HG03354 (cell line): ENCODE measurements around the gene ZFAND5.

Experiments
- ATAC-seq: cut with Tn5 transposase; IDR thresholded peaks from one replicate; pipeline ENCODE4 v1.9.1; 2021; ENCODE audit warnings: mild to moderate bottlenecking; ENCODE audit not compliant: unreplicated experiment, poor library complexity, severe bottlenecking

The ZFAND5 gene

DNA sequence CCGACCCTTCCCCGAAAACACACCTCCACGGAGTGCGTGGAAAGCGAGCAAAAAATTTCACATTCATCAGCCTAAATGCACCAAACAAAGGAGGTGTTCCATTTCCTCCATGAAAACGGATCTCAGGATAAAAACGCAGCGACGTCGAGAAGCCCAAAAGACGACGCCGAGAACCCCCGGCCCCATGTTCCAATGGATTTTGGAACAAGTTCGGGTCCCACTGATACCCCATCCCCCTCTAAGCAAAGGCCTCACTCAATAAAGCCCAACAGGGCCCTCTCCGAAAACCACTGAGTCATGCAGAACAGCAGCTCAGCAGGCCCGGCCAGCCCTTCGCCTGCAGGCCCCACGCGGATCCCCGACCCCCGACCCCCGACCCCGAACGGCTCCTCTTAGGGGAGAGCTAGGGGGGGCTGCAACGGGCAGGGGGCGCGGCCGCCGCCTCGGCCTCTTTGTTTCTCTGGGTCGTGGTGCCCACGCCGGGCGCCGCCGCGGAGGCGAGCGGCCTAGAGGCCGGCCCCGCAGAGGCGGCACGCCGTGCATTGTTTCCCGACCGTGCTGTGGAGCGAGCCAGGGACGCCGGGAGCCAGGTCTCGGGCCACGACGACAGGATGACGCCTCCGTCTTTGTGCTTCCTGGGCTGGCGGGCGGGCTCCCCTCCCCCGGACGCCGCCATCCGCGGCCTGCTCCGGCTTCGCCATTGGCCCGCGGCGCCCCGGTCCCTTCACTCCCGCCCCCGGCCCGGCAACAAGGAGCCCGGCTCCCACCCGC lies 915 bp downstream of the ZFAND5 start:
- ATAC-seq, result peak; percentile 50

DNA sequence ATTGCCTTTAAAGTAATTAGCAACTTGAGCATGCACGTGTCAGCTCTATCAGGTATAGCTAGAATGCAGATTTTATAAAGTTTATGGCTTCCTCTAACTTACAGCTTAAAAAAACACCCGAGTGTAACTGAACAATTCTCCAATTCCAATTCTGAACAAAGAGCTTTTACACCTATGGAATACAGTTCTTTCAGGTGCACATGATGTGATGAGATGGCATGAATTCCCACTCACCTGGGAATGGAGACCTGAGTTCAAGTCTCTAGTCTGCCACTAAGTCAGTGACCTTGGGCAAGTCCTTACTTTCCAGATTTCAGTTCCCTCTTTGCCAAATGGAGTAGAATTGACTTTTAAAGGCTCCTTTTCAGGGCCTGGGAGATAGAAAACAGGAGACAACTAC lies 1.8 kb downstream of the ZFAND5 start:
- ATAC-seq, result no peak

DNA sequence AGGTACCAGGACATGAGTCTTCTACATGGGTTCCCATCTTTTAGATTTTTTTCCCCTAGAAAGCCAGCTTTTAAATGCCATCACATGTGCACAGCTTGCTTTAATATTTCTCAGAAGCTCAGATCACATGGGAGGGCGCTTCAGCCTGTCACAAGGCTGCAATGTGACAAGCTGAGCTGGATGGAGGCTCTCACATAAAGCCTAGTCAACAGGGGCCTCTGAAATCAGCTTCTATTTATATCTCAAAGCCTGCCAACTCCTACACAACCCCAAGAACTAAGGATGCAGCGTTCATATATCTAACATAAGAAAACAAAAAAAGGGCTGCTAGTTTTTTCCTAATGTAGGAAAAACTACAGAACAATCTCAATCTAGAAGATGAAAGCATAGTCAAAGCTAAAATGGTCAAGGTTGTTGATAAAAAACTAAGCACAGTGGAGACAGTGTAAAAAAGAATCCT lies 2.3 kb downstream of the ZFAND5 start:
- ATAC-seq, result peak; percentile 28

DNA sequence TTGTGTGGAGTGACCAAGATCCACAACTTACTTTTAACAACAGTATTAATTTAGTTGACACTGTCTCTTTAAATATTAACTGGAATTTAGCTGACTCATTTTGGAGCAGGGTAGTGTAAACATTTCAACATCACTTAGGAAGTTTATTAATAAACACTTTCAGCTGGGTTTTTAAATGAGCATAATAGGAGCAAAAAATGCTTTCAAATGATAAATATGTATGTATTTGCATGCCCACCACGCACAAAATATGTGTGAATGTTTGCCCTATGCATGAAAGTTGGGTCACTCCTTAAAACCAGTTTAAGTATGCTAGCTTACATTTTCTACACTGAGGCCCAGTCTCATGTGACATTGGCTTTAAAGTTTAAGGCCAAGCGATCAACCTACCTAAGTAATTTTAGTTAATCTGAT lies 2.9 kb downstream of the ZFAND5 start:
- no peak for ATAC-seq

DNA sequence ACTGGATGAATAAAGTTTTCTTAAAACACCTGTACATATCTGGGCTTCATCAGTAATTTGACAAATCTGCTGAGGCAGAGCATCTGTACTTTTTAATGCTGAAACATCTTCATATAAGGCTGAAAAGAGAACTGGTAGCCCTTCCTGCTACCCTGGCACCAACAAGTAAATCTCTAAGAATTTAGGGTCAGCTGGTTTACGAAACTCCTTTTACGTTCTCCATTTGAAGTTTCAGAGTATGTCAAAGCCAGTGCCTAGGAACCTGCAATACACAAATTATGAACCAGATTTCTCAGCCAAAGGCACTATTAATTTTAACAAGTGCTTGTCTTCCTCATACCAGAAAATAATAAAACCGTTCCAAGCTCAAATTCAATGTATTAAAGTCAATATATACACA lies 3.8 kb downstream of the ZFAND5 start:
- ATAC-seq, result no peak

DNA sequence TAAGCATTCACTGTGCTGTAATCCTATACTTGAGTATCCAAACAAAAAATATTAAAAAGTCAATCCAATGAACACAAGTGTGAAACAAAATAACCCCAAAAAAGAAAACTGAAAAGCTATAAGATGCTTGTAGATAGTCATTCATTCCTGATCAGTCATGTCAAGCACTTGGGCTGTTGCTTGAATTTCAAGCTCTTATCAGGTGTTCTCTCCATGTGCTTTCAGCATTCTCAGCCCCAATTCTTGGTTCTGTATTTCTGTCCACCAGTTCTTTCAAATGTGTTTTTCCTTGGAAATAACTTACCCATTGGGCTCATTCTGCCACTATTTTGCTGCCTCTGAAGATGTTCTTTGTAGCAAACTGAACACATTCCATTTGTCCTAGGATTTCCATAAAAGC lies 4.7 kb downstream of the ZFAND5 start:
- no peak for ATAC-seq

DNA sequence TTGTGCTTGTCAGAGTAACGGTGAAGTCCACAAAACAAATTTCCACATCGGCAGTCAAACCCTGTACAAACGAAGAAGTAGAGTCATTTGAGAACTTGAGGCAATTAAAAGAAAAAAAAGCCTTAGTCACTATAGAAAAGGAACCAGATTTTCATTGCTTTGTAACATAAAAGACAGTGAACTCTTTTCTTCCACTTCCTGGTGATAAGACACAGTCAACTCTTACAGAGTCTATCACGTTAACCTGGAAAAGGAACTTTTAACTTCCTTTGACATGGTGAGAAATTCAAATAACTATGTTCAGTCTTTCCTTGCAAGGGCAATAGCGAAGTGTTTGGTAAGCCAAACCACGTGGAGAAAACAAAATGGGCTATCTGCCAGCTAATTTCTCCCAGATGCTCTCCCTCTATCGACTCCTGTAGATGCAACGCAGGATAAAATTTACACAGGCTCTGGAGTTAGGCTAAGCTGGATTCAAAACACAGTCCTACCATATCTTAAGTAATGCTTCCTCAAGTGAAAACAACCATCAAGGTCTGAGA lies 8.9 kb downstream of the ZFAND5 start:
- no peak for ATAC-seq

DNA sequence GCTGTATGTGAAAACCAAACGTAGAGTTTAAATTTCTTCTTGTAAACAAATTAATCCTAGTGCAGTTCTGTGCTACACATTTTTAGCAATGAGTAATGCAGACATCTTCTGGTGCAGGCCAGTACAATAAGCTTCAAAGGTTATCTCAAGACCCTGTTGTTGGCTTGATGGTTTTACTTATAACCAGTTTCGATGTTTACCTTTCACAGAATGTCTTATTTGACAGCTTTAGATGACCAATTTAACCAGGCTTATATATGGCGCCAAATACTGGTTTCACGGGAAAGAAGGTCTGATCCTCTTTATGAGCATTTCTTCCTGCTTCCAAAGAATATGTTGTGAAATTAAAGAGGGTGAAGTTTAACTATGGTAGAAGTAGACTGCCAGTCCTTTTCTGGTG lies 9.9 kb downstream of the ZFAND5 start:
- ATAC-seq, result no peak

DNA sequence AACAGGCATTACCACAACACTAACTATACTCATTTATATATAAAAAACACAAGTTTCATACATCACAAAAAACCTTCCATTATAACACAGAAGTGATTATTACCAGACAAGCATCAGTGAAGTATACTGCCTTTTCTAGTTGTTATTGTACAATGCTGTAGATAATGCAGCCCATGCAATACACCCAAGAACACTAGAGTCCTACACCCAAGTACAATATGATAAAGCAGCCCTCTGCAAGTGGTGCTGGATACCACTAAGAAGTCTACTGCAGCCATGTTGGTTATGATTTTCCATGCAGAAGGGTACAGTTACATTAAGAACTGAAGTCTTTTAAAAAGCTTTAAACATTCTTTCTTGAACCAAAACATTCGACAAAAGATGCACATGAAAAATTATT lies 10.3 kb downstream of the ZFAND5 start:
- no peak for ATAC-seq

DNA sequence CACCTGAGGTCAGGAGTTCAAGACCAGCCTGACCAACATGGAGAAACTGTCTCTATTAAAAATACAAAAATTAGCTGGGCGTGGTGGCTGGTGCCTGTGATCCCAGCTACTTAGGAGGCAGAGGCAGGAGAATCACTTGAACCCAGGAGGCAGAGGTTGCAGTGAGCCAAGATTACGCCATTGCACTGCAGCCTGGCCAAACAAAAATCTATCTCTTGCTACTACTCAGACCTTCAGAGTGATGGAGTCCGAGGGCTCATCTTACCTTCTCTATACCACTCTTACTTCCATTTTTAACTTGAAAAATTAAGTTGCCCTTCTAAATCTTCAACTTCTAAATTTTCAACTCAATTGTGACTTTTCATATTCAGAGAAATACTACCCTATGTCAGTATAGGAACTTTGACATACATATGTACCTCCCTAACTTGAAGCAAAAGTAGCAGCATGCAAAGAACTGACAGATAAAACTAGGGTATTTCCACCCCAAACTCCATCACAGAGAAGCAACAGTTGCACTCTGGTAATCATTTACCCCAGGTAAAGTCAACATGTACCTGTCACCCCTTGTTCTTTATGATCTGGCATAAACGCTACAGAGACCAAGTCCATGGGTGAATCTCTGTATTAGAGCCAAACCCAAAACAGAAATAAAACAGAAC lies 11.4 kb downstream of the ZFAND5 start:
- ATAC-seq, result no peak

DNA sequence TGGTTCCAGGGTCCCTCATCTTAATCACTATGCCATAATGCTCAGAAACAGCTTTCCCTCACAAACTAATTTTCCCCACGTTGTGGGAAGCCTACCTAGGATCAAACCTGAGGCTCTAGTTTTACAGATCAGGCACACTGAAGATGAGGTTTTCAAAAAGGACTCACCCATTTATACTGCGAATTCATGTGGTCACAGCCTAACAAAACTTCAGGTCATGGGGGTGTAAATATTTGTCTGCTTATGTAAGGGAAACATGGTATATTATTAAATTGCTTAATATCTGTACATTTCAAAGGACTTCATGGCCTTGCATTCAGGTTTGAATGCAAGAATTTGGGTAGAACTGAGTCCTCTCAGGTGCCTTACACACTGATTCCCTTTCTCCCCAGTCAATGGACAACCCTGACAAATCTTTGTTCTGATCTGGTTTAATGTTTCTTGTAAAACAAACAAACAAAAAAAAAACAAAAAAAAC lies 12.1 kb downstream of the ZFAND5 start:
- no peak for ATAC-seq

DNA sequence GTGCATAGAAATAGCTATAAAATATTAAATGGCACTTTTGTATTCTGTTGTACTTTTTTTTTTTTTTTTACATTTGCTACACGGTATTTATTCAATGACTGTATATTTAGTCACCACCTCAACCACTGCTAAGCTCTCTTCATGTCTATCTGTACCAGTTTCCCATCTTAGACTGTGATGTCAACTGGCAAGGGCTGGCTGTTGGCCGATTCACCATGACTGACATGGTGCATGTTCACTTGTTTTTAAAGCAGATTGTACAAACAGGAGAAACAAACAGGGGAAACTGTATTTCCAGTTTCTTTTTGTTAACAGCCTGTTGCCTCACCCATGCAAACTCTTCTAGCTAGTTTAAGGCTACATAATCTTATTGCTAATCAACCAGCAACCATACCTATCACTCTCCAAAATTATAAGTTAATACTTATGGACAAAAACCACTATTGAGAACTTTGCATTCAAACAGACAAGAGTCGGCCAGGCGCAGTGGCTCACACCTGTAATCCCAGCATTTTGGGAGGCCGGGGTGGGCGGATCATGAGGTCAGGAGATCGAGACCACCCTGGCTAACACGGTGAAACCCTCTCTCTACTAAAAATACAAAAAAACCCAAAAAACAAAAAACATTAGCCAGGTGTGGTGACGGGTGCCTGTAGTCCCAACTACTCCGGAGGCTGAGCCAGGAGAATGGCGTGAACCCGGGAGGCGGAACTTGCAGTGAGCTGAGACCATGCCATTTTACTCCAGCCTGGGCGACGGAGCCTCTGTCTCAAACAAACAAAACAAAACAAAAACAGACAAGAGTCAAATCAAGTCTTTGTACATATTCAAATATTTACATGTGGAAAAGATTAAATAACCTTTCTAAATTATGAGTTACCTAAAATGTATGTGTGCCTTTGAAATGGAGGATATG lies 13.2 kb downstream of the ZFAND5 start:
- no peak for ATAC-seq

DNA sequence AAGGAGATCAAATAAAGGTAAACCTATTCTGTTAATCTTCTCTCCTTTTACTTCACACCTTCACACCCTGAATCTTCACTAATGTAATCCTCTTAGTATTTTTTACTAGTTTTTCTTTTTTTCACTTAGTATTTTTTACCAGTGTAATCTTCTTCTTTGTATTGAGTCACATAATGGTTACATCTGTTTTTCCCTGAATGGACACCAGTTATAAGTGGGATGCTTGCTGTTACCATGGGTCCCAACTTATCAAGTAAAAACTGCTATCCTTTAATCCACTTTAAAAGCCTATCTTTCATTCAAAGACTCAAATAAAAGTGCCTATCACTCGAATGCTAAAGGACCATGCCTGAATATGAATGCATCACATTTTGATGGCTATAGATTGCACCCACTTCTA lies 15.1 kb downstream of the ZFAND5 start:
- ATAC-seq, result no peak

DNA sequence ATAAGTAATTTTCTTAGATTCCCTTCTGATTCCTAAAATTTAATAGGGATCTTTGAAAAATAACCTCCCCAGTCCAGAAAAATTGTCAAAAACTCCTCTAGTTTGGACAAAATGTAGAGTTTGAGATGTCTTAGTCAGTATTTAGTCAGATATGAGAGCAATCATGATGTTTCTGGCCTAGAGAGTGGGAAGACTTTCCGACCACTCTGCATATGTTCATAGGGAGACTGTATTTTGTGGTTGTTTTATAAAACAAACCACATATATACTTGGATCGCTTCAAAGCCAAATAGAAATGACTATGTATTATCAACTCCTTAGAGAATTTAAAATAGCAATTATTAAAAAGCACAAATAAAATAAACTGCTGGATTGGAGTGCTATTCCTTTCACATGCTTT lies 15.8 kb downstream of the ZFAND5 start:
- no peak for ATAC-seq

DNA sequence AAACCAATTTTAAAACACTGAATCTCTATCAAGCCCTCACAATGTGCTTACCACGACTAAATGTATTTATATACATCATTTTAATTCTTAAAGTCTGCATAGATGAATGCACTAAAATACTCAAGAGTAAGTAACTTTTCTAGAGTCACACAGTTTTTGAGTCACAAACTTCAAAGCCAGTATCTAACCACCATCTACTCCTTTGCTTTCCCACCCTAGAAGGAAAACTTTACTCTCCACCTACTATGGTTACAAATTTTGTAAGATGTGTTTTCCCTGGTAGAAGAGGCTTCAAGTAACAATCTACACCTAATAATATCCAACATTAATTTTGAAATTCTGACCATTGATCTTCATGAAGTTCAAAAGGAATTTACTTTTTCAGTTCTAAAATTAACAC lies 18.7 kb downstream of the ZFAND5 start:
- ATAC-seq, result no peak

DNA sequence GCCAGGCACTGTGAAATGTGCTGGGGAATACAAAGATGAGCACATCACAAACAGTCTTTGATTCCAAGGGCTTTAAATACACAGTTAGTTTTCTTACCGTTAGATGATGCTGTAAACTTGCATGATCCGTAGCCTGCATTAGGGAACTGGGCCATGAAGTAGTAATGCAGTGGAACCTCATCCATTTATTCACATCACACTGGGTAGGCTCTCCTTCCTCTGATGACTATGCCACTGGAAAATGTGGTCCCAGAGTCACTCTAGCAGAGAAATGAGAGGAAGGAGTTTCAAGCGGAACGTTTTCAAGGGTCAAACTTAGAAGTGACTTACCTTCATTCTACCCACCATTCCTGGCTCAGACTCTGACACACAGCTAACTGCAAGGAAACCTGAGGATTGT lies 26.4 kb downstream of the ZFAND5 start:
- no peak for ATAC-seq

DNA sequence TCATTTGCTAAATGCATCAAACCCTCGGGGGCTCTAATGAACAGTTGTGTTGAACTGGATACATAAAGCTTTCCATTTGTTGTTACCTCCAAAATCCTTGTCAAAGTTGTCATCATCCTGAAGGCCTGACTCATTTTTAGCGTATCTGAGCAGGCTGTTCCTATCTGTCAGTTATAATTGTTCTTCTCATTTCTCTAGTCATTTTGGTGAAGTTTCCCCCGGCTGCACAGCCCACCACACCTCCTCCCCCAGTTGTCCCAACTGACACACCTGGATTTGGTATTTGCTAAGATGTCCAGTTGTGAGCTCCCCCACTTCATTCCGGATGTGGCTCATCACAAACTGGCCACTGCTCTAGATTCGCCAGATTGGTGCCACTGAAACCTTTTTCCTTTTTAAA lies 27.7 kb downstream of the ZFAND5 start:
- ATAC-seq, result no peak

DNA sequence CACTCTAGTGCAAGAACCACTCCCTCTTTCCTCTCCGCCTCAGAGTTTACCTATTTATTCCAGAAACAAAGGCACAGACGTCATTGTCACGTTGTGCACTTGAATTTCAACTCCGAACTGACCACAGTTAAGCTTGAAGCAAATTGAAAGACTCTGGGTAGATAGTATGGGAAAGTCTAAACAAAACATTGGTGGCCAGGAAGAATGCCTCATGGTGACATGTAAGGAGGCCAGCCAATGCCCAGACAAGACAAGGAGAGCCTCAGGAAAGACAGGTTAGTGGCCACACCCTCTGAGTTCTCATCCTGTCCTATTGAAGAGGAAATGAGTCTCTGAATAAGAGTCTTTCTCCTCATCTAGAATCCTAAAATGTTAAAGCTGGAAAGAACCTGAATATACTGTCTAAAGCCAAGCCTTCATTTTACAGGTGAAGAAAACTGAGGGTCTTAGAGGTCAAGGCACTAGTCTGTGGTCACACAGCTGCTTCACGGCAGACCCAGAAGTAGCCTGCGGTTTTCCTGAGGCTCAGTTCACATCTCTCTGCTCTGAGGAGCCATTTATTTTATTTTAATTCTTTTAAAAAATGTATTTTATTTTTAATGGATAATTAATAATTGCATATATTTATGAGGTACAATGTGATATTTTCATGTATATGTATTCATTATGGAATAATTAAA lies 30.2 kb downstream of the ZFAND5 start:
- no peak for ATAC-seq

DNA sequence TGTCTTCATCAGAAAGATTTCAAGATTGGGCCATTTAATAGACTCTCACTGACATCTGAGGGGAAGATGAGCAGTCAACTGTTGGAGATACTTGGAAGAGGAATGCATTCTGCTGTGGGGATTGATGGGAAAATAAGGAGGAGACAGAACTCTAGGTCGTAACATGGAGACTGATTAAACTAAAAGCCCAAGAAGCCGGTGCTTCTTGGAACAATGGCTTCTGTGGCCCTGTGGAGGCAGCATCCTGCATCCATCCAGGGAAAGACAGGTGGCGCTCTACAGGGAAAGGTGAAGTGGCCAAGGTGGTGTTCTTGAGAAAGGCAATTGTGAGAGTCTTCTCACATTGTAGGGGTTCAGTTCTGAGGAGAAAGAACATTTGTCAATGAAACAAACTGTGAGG lies 31.3 kb downstream of the ZFAND5 start:
- ATAC-seq, result no peak

DNA sequence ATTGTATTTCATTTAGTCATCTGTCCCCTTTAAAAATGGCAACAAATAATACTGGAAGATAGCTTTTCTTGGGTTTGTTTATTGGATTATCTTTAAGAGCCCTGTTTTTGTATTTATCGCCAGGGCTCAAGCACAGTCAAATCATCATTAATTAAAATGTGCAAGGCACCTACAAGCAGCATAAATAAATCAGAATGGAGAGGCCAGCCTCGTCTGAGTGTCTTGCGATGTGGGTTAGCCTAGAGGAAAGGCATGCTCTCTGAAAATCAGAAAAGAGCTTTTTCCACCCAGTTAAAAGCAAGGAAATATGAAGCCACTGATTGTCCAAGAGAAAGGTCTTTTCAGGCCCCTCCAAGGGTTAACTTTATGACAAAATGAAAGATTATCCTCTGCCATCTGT lies 31.8 kb downstream of the ZFAND5 start:
- ATAC-seq, result no peak
